Activated CD4-positive, alpha-beta memory T cell treated with anti-CD3 and anti-CD28 coated beads for 36 hours (primary cell): Measurements from ENCODE around the gene ZSCAN20. TPM values are rescaled to one million over a fixed set of nuclear protein-coding genes. Genes with fewer than 3 reads are reported as not detected.

Source experiments
- CTCF ChIA-PET: fragments of 350-600 bp; sonication (Branson Sonifier 250); formaldehyde crosslinking; loops from one replicate; lab custom pipeline; 2021; ENCODE audit warnings: antibody characterized with exemption, inconsistent platforms; lab: Charles Lee
- POLR2A ChIA-PET: fragments of 350-600 bp; sonication (Branson Sonifier 250); formaldehyde crosslinking; loops from one replicate; lab custom pipeline; 2021; ENCODE audit warnings: antibody characterized with exemption; lab: Charles Lee
- DNase-seq: peaks from one replicate; pipeline ENCODE4 v3.0.0-alpha.2; 2020
- H3K27ac Mint-ChIP-seq: one replicate; pipeline ENCODE4 v1.8.0; 2021; ENCODE audit warnings: mixed read lengths
- H3K27me3 Mint-ChIP-seq: one replicate; pipeline ENCODE4 v1.8.0; 2021; ENCODE audit warnings: mixed read lengths
- H3K36me3 Mint-ChIP-seq: one replicate; pipeline ENCODE4 v1.8.0; 2021; ENCODE audit warnings: mixed read lengths
- H3K4me1 Mint-ChIP-seq: one replicate; pipeline ENCODE4 v1.8.0; 2021; ENCODE audit warnings: low read depth, mixed read lengths
- H3K4me3 Mint-ChIP-seq: one replicate; pipeline ENCODE4 v1.8.0; 2021; ENCODE audit warnings: mild to moderate bottlenecking, mixed read lengths
- H3K9me3 Mint-ChIP-seq: one replicate; pipeline ENCODE4 v1.8.0; 2021; ENCODE audit warnings: mixed read lengths
- intact Hi-C: fragments of 100-400 bp; cut with micrococcal nuclease; formaldehyde crosslinking; loops from one replicate; pipeline ENCODE4 v1.15.1; 2023
- total RNA-seq, 2 experiments: library from RNA; stranded (reverse); gene quantifications; one replicate each; pipeline ENCODE4 v1.2.3, GENCODE V29; 2021

Gene ZSCAN20
- total RNA-seq, 2 experiments from 2014 or later, result 3.8 to 4.1 TPM

DNA sequence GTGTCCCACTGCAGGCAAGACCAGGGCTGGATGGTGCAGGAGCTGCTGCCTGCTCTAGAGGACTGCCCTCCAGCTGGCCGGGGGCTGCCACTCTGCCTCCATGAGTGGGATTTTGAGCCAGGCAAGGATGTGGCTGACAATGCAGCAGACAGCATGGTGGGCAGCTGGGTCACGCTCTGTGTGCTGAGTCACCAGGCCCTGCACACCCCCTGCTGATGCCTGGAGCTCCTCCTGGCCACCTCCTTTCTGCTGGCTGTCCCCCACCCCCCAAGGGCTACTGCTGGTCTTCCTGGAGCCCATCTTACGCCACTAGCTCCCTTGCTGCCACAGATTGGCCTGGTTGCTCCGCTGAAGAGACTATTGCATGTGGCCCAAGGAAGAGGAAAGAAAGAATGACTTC lies 3.9 kb upstream of the ZSCAN20 start:
- Mint-ChIP-seq H3K4me3 (no peak overlapping the region), H3K9me3 (no peaks in the 10 kb centered on the region), H3K36me3 (no peaks in the 10 kb centered on the region), H3K4me1 (peaks cover 25% of the 10 kb centered on the region), H3K27ac (no peak overlapping the region), H3K27me3 (no peaks in the 10 kb centered on the region)
- no peak for DNase-seq
- CTCF ChIA-PET, result interaction anchor here (1.0 to 8.2 kb wide), 3 partner anchors 10 to 174 kb away, joined by 3 to 97 read pairs (median 7); no protein-coding TSS in a partner anchor
- intact Hi-C loops, result no loop called here
- POLR2A ChIA-PET, result no interaction called here

DNA sequence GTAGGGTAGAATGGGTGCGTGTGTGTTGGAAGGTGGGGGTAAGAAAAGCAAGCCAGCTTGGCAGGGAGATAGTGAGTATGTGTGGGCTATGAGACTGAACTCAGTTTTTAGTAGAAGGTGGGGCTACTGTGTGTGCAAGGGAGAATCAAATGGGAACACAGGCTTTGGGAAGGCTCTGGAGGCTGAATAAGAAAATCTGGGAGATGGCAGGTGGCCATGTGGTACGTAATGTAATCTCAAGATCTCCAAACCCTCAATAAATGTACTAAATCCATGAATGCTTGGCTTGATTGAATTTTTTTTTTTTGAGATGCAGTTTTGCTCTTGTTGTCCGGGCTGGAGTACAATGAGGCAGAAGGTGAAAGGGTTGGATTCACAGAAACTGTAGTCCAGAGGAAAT lies 3.5 kb upstream of the ZSCAN20 start:
- no peaks in the 10 kb centered on the region for H3K36me3 Mint-ChIP-seq
- H3K4me3 Mint-ChIP-seq, result no peak overlapping the region
- H3K27ac Mint-ChIP-seq, result no peak overlapping the region
- POLR2A ChIA-PET, result no interaction called here
- intact Hi-C loops, result no loop called here
- CTCF ChIA-PET, result interaction anchor here (1.0 to 8.2 kb wide), 3 partner anchors 9 to 175 kb away, joined by 3 to 97 read pairs (median 7); no protein-coding TSS in a partner anchor
- H3K27me3 Mint-ChIP-seq, result no peaks in the 10 kb centered on the region
- peaks cover 27% of the 10 kb centered on the region for H3K4me1 Mint-ChIP-seq
- no peaks in the 10 kb centered on the region for H3K9me3 Mint-ChIP-seq
- DNase-seq, result no peak

DNA sequence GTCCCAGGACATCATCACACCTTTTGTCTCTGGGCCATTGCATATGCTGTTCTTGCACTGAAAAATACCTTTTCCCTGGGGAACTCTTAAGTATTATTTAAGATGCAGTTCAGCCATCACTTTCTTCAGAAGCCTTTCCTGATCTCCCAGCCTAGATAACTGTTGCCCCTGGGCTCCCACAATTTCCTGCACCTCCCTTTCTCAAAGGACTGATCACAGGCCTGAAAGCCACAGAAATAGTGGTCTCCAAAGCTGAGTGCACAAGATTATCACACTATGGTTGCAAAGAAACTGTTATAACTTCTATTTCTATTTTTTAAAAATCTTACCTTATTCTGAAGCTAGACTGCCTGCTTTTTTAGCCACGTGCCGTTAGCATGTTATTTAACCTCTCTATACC lies 2.8 kb upstream of the ZSCAN20 start:
- no peak overlapping the region for H3K4me3 Mint-ChIP-seq
- ChIA-PET POLR2A (no interaction called here), CTCF (interaction anchor here (0.8 to 8.2 kb wide), 4 partner anchors 9 to 175 kb away, joined by 3 to 97 read pairs (median 4); no protein-coding TSS in a partner anchor)
- intact Hi-C loops, result loop anchor here (1.0 to 5.0 kb wide), 2 partner anchors 102 to 174 kb away; no protein-coding TSS in a partner anchor
- H3K9me3 Mint-ChIP-seq, result no peaks in the 10 kb centered on the region
- H3K4me1 Mint-ChIP-seq, result peaks cover 27% of the 10 kb centered on the region
- no peaks in the 10 kb centered on the region for H3K27me3 Mint-ChIP-seq
- H3K27ac Mint-ChIP-seq, result no peak overlapping the region
- DNase-seq, result no peak
- no peaks in the 10 kb centered on the region for H3K36me3 Mint-ChIP-seq

DNA sequence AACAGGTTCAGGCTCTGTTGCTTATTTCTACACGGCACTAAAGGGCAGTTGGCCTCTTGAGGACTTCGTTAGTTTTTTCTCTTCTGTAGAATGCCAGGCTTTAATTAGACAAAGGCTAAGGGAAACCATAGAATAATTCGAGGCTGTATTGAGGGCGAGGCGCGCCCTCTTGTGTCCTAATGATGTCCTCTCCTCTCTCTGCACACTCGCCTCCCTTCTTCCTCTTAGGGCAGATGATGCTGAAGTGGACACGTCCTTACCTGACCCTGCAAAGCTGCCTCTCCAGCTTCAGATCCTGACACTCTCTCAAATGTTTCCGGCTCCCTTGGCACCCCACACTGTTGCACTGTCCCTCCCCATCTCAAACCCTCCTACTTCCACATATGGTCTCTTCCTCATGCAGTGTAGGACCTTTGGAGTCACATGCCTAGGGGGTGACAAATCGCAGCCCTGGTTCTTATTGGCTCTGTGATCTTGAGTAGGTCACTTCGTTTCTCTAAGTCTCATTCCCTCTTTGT lies 1.9 kb upstream of the ZSCAN20 start:
- H3K27ac Mint-ChIP-seq, result no peak overlapping the region
- no peak overlapping the region for H3K4me3 Mint-ChIP-seq
- H3K9me3 Mint-ChIP-seq, result no peaks in the 10 kb centered on the region
- peak; percentile 76 for DNase-seq
- ChIA-PET CTCF (interaction anchor here (0.8 to 8.2 kb wide), 21 partner anchors 10 to 373 kb away, joined by 3 to 97 read pairs (median 4); no protein-coding TSS in a partner anchor), POLR2A (no interaction called here)
- peaks cover 27% of the 10 kb centered on the region for H3K4me1 Mint-ChIP-seq
- intact Hi-C loops, result loop anchor here (1.0 to 5.0 kb wide), 2 partner anchors 103 to 175 kb away; no protein-coding TSS in a partner anchor
- H3K27me3 Mint-ChIP-seq, result no peaks in the 10 kb centered on the region
- H3K36me3 Mint-ChIP-seq, result no peaks in the 10 kb centered on the region

DNA sequence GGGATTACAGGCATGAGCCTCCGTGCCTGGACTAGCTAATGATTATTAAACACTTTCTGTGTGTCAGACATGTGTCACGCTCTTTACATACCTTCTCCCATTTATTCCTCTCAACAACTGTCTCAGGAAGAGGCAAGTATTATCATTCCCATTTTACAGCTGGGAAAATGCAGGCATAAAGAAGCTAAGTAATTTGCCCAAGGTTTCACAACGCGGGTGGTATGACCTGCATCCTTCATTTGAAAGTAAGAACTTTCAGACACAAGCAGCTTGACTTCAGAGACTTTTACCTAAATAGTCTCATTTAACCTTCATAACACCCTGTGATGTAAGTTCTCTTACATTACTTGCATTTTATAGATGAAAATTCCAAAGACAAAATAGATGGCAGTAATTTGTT lies 1.0 kb upstream of the ZSCAN20 start:
- POLR2A ChIA-PET, result no interaction called here
- no peak for DNase-seq
- Mint-ChIP-seq H3K36me3 (no peaks in the 10 kb centered on the region), H3K4me3 (no peak overlapping the region), H3K4me1 (peaks cover 27% of the 10 kb centered on the region), H3K9me3 (no peaks in the 10 kb centered on the region), H3K27me3 (no peaks in the 10 kb centered on the region), H3K27ac (peak overlapping the region; percentile 35)
- CTCF ChIA-PET, result interaction anchor here (0.6 to 8.2 kb wide), 24 partner anchors 9 to 1271 kb away, joined by 3 to 97 read pairs (median 4); no protein-coding TSS in a partner anchor
- intact Hi-C loops, result loop anchor here (5.0 kb wide), 1 partner anchor 104 kb away; no protein-coding TSS in a partner anchor

DNA sequence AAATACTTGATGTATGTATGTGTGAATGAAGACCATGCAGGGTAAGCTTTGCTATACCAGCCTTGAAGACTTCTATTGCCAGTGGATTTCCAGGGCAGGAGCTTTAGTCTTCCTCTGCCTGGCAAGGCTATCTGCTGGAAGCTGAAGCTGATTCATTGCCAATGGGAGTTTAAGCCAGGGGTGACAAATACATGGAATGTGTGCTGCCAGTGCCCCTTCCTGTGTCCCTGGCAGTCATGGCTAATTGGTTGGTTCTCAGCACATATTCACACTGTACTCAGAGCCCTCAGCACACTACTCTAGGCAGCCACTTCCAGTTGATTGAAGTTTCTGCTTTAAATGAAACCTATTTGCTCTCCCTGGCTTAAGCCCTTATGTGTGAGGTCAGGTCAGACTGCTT lies 1.5 kb downstream of the ZSCAN20 start:
- Mint-ChIP-seq H3K36me3 (no peaks in the 10 kb centered on the region), H3K9me3 (no peaks in the 10 kb centered on the region), H3K27ac (no peak overlapping the region), H3K4me1 (peaks cover 27% of the 10 kb centered on the region), H3K4me3 (no peak overlapping the region), H3K27me3 (no peaks in the 10 kb centered on the region)
- ChIA-PET CTCF (interaction anchor here (8.2 kb wide), 1 partner anchor 180 kb away, joined by 97 read pairs; no protein-coding TSS in a partner anchor), POLR2A (no interaction called here)
- intact Hi-C loops, result loop anchor here (2.0 to 5.0 kb wide), 4 partner anchors 107 to 375 kb away; no protein-coding TSS in a partner anchor
- no peak for DNase-seq

DNA sequence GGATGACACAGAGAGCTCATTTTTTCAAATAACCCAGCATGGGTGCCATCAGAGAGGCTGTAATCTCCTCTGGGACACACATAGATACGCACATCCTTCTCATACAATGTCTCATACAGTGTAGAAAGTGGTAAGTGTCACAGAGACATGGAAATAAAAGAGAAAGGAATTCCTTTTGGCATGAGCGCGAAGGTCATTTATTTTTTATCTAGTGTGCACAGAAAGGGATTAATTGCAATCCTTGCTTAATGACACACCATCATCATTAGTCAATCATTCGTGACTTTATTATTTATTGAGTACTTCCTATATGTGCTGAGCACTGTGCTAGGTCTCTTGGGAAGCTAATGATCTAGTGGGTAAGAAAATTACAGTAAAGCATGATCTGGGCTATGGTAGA lies 5.0 kb downstream of the ZSCAN20 start:
- Mint-ChIP-seq H3K27ac (no peak overlapping the region), H3K4me1 (peaks cover 8% of the 10 kb centered on the region), H3K9me3 (no peaks in the 10 kb centered on the region), H3K36me3 (peaks cover 2% of the 10 kb centered on the region), H3K27me3 (no peaks in the 10 kb centered on the region), H3K4me3 (no peak overlapping the region)
- CTCF ChIA-PET, result interaction anchor here (1.0 kb wide), 1 partner anchor 155 kb away, joined by 4 read pairs; no protein-coding TSS in a partner anchor
- intact Hi-C loops, result no loop called here
- DNase-seq, result no peak
- POLR2A ChIA-PET, result no interaction called here

DNA sequence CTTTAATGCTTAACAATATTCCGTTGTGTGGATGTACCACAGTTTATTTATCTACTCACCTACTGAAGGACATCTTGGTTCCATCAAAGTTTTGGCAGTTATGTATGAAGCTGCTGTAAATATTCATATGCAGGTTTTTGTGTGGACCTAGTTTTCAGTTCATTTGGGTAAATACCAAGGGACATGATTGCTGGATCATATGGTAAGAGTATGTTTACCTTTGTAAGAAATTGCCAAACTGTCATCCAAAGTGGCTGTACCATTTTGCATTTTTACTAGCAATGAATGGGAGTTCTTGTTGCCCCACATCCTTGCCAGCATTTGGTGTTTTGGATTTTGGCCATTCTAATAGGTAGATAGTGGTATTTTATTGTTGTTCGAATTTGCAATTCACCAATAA lies 10.0 kb downstream of the ZSCAN20 start:
- Mint-ChIP-seq H3K27me3 (no peaks in the 10 kb centered on the region), H3K9me3 (peaks cover 15% of the 10 kb centered on the region), H3K36me3 (peaks cover 33% of the 10 kb centered on the region), H3K4me3 (no peak overlapping the region), H3K27ac (no peak overlapping the region), H3K4me1 (no peaks in the 10 kb centered on the region)
- CTCF ChIA-PET, result no interaction called here
- DNase-seq, result no peak
- POLR2A ChIA-PET, result interaction anchor here (0.6 kb wide), 1 partner anchor 11 kb away, joined by 3 read pairs; no protein-coding TSS in a partner anchor
- intact Hi-C loops, result no loop called here

DNA sequence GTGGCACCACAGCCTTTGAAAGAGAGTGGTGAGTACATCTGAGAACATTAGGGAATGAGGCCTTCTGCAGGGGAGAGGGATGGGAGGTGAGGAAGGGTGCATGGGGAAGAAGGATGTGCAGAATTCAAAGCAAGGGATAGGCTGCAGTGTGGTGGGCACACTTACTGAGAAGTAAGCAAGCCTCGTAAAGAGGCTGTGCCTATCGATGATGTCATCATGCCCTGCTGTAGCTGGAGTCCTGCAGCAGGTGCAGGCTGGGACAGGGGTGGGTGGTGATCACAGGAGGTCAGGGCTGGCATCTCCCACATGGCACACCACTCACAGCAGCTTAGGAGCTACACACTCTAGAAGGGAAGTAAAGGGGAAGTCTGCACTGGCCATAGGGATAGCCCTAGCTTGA lies 16.2 kb downstream of the ZSCAN20 start:
- Mint-ChIP-seq H3K4me1 (no peaks in the 10 kb centered on the region), H3K36me3 (peaks cover 74% of the 10 kb centered on the region), H3K4me3 (no peak overlapping the region), H3K27me3 (no peaks in the 10 kb centered on the region), H3K27ac (no peak overlapping the region), H3K9me3 (peaks cover 24% of the 10 kb centered on the region)
- intact Hi-C loops, result no loop called here
- no peak for DNase-seq
- ChIA-PET CTCF (no interaction called here), POLR2A (no interaction called here)

DNA sequence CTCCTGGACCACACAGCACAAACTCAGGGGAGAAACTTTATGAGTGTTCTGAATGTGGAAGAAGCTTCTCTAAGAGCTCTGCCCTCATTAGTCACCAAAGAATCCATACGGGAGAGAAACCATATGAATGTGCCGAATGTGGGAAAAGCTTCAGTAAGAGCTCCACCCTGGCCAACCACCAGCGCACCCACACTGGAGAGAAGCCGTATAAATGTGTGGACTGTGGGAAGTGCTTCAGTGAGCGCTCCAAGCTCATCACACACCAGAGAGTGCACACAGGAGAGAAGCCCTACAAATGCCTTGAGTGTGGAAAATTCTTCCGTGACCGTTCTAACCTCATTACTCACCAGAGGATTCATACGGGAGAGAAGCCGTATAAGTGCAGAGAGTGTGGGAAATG lies 22.5 kb downstream of the ZSCAN20 start:
- no peak overlapping the region for H3K27ac Mint-ChIP-seq
- H3K27me3 Mint-ChIP-seq, result no peaks in the 10 kb centered on the region
- intact Hi-C loops, result no loop called here
- H3K4me1 Mint-ChIP-seq, result no peaks in the 10 kb centered on the region
- H3K4me3 Mint-ChIP-seq, result no peak overlapping the region
- POLR2A ChIA-PET, result interaction anchor here (1.3 kb wide), 1 partner anchor 9 kb away, joined by 4 read pairs; no protein-coding TSS in a partner anchor
- DNase-seq, result no peak
- peaks cover 63% of the 10 kb centered on the region for H3K36me3 Mint-ChIP-seq
- H3K9me3 Mint-ChIP-seq, result peaks cover 54% of the 10 kb centered on the region
- CTCF ChIA-PET, result no interaction called here

DNA sequence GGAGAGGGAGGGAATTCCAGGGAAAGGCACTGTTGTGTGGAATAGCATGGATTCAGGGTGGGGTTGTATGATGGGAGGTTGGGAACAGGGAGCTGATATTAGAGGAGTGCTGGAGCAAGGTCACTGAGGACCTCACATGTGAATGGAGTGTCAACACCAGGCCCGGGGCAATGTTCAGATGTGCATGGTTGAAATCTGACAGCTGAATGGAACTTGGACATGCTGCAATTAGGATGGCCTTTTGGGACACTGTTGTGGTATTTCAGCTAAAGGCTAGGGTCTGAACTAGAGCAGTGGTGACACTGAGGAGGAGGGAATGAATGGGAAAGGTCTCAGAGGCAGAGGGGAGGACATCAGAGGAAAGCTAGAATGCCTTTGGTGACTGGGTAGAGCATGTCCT lies 25.0 kb downstream of the ZSCAN20 start:
- H3K36me3 Mint-ChIP-seq, result peaks cover 42% of the 10 kb centered on the region
- no peak overlapping the region for H3K4me3 Mint-ChIP-seq

DNA sequence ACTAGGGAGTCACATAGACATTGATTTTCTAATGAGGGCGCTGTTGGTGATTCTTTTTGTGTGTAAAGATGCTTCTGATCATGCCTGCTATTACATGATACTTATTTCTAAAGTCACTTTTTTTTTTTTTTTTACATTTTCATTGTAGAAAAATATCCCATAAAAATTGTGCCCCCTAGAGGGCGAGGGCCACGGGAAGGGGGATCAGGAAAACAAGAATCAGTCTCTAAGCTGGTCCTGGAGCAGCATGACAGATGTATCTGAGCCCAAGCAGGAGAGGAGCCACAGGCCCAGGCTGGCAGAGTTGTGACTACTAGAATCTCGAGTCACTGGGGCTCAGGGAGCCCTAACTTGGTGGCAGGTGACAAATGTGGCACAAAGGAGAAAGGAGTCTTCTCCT lies 28.1 kb downstream of the ZSCAN20 start:
- CTCF ChIA-PET, result no interaction called here
- no peak overlapping the region for H3K27ac Mint-ChIP-seq
- no peak for DNase-seq
- H3K4me3 Mint-ChIP-seq, result no peak overlapping the region
- H3K36me3 Mint-ChIP-seq, result peaks cover 17% of the 10 kb centered on the region
- POLR2A ChIA-PET, result no interaction called here
- intact Hi-C loops, result no loop called here
- H3K4me1 Mint-ChIP-seq, result no peaks in the 10 kb centered on the region
- peaks cover 29% of the 10 kb centered on the region for H3K9me3 Mint-ChIP-seq
- H3K27me3 Mint-ChIP-seq, result no peaks in the 10 kb centered on the region

More for the DNA sequence above, 25.0 kb downstream of the ZSCAN20 start:
- ChIA-PET CTCF (no interaction called here), POLR2A (no interaction called here)
- DNase-seq, result no peak
- Mint-ChIP-seq H3K9me3 (peaks cover 54% of the 10 kb centered on the region), H3K27me3 (no peaks in the 10 kb centered on the region), H3K27ac (no peak overlapping the region), H3K4me1 (no peaks in the 10 kb centered on the region)
- intact Hi-C loops, result no loop called here
